Common myeloid progenitor, CD34-positive (primary cell): Measurements from ENCODE around the gene CARD16.
A peak's percentile ranks its signal among the peaks of the same experiment; 100 is the strongest.

Experiments
- CTCF ChIA-PET: fragments of 350-600 bp; sonication (Branson Sonifier 250); formaldehyde crosslinking; loops from one replicate; lab custom pipeline; 2021; ENCODE audit warnings: antibody characterized with exemption; lab: Charles Lee
- POLR2A ChIA-PET: fragments of 350-600 bp; sonication (Branson Sonifier 250); formaldehyde crosslinking; loops from one replicate; lab custom pipeline; 2021; ENCODE audit warnings: antibody characterized with exemption; lab: Charles Lee
- DNase-seq, 3 donors: peaks; one replicate each; pipeline versions ENCODE4 v3.0.0 to v3.0.0-alpha.2; 2013
- H3K27ac ChIP-seq, 2 experiments: 1 replicate in 1 of 2; 2 replicates in 1 of 2; pipeline ENCODE4 v1.7.0; 2013; ENCODE audit warnings: inconsistent platforms in 2 of 2, low read length in 2 of 2, mild to moderate bottlenecking in 2 of 2, low read depth in 1 of 2, moderate library complexity in 1 of 2; ENCODE audit not compliant: severe bottlenecking in 2 of 2, insufficient read depth in 1 of 2, poor library complexity in 1 of 2
- H3K27me3 ChIP-seq, 5 experiments: replicated peaks in 2 of 5; 1 replicate in 3 of 5; 2 replicates in 2 of 5; pipeline versions ENCODE4 v1.6.1 to v1.7.0; 2013; ENCODE audit warnings: low read length in 4 of 5, mild to moderate bottlenecking in 2 of 5, moderate library complexity in 2 of 5, inconsistent platforms in 1 of 5; ENCODE audit not compliant: insufficient read depth in 5 of 5, control insufficient read depth in 4 of 5
- H3K36me3 ChIP-seq, 4 experiments: 1 replicate in 2 of 4; 2 replicates in 2 of 4; pipeline versions ENCODE4 v1.6.1 to v1.7.0; 2013; ENCODE audit warnings: low read length in 3 of 4, control low read depth in 1 of 4, mild to moderate bottlenecking in 1 of 4; ENCODE audit not compliant: control insufficient read depth in 4 of 4, insufficient read depth in 4 of 4
- H3K4me1 ChIP-seq, 4 experiments: 1 replicate in 3 of 4; 2 replicates in 1 of 4; pipeline versions ENCODE4 v1.6.1 to v1.7.1; 2013; ENCODE audit warnings: low read length in 3 of 4, mild to moderate bottlenecking in 3 of 4, control low read depth in 1 of 4, inconsistent platforms in 1 of 4, moderate library complexity in 1 of 4; ENCODE audit not compliant: control insufficient read depth in 4 of 4, insufficient read depth in 4 of 4; ENCODE audit errors: control extremely low read depth in 1 of 4
- H3K4me3 ChIP-seq, 7 experiments: 1 replicate in 4 of 7; 2 replicates in 3 of 7; pipeline versions ENCODE4 v1.5.1 to v1.7.0; 2013; ENCODE audit warnings: mild to moderate bottlenecking in 7 of 7, low read length in 6 of 7, moderate library complexity in 6 of 7, inconsistent platforms in 2 of 7, low read depth in 2 of 7, control low read depth in 1 of 7; ENCODE audit not compliant: insufficient read depth in 4 of 7, control insufficient read depth in 1 of 7; ENCODE audit errors: extremely low read depth in 1 of 7
- H3K9me3 ChIP-seq, 5 experiments: 1 replicate in 4 of 5; 2 replicates in 1 of 5; pipeline versions ENCODE4 v1.6.1 to v1.7.1; 2013; ENCODE audit warnings: low read length in 4 of 5, mild to moderate bottlenecking in 2 of 5, inconsistent platforms in 1 of 5, low read depth in 1 of 5, moderate library complexity in 1 of 5; ENCODE audit not compliant: control insufficient read depth in 4 of 5, insufficient read depth in 2 of 5; ENCODE audit errors: control extremely low read depth in 1 of 5
- WGBS: methylation state at CpG from one replicate; pipeline ENCODE4 v1.1.5; 2013; ENCODE audit not compliant: insufficient coverage; 5-methylcytosine and 5-hydroxymethylcytosine counted together

Gene CARD16

DNA sequence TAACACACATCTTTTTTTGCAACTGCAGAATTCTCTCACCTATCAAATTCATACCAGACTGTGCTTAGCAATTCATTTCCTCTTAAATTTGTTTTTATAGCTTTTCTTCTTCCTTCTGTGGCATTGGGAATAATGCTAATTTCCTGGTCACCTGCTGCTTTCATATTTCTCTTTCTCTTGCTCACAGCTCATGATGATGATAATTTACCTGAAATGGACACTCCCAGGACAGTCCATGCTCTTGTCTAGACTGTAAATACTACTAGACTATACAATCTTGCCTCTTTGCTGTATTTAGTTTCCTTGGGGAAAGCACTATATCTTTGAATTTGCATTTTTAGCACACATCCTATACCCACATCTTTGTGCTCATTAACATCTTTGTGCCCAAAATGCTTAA is 37.7 kb downstream of the CARD16 start:
- H3K4me1 ChIP-seq, result no peaks in the 10 kb centered on the region
- H3K9me3 ChIP-seq, result no peaks in the 10 kb centered on the region
- POLR2A ChIA-PET, result no interaction called here
- DNase-seq, result no peak
- no peaks in the 10 kb centered on the region for H3K36me3 ChIP-seq
- H3K4me3 ChIP-seq, result no peak overlapping the region
- no peak overlapping the region for H3K27ac ChIP-seq
- CTCF ChIA-PET, result interaction anchor here (1.9 kb wide), 1 partner anchor 10 kb away, joined by 4 read pairs; no protein-coding TSS in a partner anchor
- no peaks in the 10 kb centered on the region for H3K27me3 ChIP-seq

DNA sequence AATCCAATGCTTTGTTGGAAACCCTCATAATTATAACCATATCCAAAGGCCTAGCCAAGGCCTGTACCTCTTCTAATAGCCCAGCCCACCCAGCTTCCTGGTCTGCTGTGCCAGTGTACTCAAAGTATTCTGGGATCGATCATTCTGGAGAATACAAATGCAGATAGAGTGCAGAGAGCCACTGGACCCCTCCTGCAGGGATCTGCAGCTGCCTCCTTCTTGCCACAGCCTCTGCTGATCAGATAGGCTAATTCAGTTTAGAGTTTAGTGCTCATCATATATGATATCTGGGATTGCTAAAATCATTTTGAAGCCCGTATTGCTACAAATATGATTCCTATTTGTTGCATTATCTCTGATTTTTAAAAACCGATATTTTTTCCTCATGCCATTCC is 39.7 kb downstream of the CARD16 start:
- DNase-seq, result no peak
- H3K4me1 ChIP-seq, result no peaks in the 10 kb centered on the region
- no peaks in the 10 kb centered on the region for H3K27me3 ChIP-seq
- H3K27ac ChIP-seq, result no peak overlapping the region
- no peaks in the 10 kb centered on the region for H3K36me3 ChIP-seq
- no peak overlapping the region for H3K4me3 ChIP-seq
- ChIA-PET CTCF (no interaction called here), POLR2A (no interaction called here)
- 100% methylated on average over 1 of the region's 3 CpGs for whole genome bisulfite sequencing
- H3K9me3 ChIP-seq, result no peaks in the 10 kb centered on the region

DNA sequence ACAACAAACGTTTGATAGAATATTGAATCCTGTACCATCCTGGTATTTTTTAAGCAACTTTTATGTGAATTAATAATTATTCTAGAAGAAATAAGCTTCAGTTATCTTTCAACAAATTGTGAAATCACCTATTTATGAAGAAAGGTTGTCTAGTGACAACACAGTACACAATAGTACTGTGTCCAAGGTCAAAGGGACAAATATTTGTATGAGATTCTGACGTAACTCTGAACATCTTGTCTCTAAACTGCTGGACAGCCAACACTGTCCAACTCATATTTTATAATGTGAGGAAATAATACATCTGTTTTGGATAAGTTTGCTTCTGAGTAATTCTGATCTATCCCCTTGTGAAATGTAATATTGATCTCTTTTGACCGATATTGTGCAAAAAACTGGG is 41.1 kb downstream of the CARD16 start:
- Histone ChIP-seq H3K27me3 (no peaks in the 10 kb centered on the region), H3K4me1 (no peaks in the 10 kb centered on the region), H3K9me3 (no peaks in the 10 kb centered on the region), H3K27ac (no peak overlapping the region), H3K36me3 (no peaks in the 10 kb centered on the region), H3K4me3 (no peak overlapping the region)
- ChIA-PET POLR2A (no interaction called here), CTCF (no interaction called here)
- no peak for DNase-seq
- WGBS, result no CpG with 5 or more reads among the region's 3 CpGs

DNA sequence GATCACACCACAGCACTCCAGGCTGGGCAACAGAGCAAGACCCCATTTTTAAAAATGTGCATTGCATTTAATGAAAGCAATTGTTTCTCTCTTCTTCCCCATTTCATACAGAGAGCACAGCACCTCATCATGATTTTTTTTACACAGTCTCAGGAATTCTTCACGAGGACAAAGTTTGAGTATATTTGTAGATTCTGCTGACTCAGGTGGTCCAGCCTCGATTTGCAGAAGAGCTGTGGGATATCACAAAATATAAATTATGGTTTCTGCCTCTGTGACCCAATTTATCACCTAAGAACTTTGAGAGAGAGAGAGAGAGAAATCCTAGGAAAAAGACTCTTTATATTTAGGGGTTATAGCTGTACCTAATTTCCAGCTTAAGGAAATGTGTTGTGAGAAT is 42.0 kb downstream of the CARD16 start:
- no peaks in the 10 kb centered on the region for H3K4me1 ChIP-seq
- CTCF ChIA-PET, result no interaction called here
- H3K36me3 ChIP-seq, result no peaks in the 10 kb centered on the region
- no peaks in the 10 kb centered on the region for H3K27me3 ChIP-seq
- no CpG with 5 or more reads among the region's 2 CpGs for WGBS
- H3K4me3 ChIP-seq, result no peak overlapping the region
- no peak overlapping the region for H3K27ac ChIP-seq
- DNase-seq, result no peak
- POLR2A ChIA-PET, result no interaction called here
- no peaks in the 10 kb centered on the region for H3K9me3 ChIP-seq

DNA sequence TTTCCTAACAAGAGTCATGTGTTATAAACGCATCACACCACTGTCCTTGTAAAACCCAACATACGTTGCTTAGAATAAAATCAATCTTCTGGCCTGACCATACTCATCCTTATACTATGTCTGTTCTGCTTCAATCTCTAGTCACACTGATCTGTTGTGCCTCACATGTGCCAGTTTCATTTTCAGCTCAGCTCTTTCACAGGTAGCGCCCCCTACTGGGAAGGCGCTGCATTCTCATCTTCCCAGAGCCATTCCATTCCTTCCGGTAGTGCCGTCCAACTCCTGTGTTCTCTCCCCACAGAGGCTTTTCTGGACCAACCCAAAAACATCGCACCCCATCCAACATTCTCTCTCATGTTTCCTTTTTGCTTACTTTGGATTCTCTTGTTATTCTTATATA is 44.3 kb downstream of the CARD16 start:
- WGBS, result 92% methylated on average over 7 of the region's 7 CpGs
- Histone ChIP-seq H3K27me3 (no peaks in the 10 kb centered on the region), H3K36me3 (no peaks in the 10 kb centered on the region), H3K9me3 (no peaks in the 10 kb centered on the region), H3K27ac (no peak overlapping the region), H3K4me3 (no peak overlapping the region), H3K4me1 (no peaks in the 10 kb centered on the region)
- ChIA-PET CTCF (interaction anchor here (1.3 kb wide), 1 partner anchor 74 kb away, joined by 3 read pairs; no protein-coding TSS in a partner anchor), POLR2A (no interaction called here)
- DNase-seq, result peak; percentile 25 to 28 (median 27)

DNA sequence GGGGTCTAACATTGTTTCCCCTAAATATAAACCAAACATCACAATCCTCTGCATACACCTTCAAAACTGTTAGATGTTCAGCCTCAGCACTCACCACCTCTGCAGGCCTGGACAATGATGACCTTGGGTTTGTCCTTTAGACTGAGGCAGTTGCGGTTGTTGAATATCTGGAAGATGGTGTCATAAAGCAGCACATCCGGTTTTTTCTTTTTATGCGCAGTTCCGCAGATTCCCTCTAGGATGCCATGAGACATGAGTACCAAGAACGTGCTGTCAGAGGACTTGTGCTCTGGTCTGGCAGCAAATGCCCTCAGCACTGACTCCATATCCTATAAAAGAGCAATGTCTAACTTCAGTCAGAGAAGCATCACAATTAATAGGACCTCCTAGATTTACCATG is 45.0 kb downstream of the CARD16 start:
- Histone ChIP-seq H3K27ac (no peak overlapping the region), H3K27me3 (no peaks in the 10 kb centered on the region), H3K36me3 (no peaks in the 10 kb centered on the region), H3K4me1 (no peaks in the 10 kb centered on the region), H3K4me3 (no peak overlapping the region), H3K9me3 (no peaks in the 10 kb centered on the region)
- ChIA-PET POLR2A (no interaction called here), CTCF (interaction anchor here (1.3 kb wide), 1 partner anchor 74 kb away, joined by 3 read pairs; no protein-coding TSS in a partner anchor)
- DNase-seq, result peak; percentile 7 to 36 (median 23)
- 94% methylated on average over 5 of the region's 5 CpGs for WGBS

DNA sequence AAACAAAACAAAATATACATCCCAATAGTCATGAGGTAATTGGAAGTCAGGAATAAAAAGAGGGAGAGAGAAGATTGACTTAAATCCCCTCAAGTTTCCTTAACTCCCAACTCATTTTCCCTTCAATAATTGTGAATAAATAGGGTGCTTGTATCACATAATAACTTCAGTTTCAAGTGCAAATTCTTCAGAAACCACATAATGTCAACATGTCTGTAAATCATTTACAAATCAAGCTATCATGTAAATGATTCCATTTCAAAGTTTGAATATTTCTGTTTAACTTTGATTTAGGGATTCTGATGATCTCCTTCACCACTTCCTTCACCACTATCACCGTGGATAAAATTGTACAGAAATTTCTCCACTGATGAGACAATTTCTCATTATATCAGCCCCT is 45.4 kb downstream of the CARD16 start:
- CTCF ChIA-PET, result no interaction called here
- no peak overlapping the region for H3K4me3 ChIP-seq
- H3K36me3 ChIP-seq, result no peaks in the 10 kb centered on the region
- POLR2A ChIA-PET, result no interaction called here
- H3K4me1 ChIP-seq, result no peaks in the 10 kb centered on the region
- no peak overlapping the region for H3K27ac ChIP-seq
- no peaks in the 10 kb centered on the region for H3K27me3 ChIP-seq
- WGBS, result no CpG with 5 or more reads among the region's 1 CpG
- no peaks in the 10 kb centered on the region for H3K9me3 ChIP-seq
- no peak for DNase-seq
